ENCODE results near the gene SAXO1. TPM values are rescaled to one million over a fixed set of nuclear protein-coding genes. Genes with fewer than 3 reads are reported as not detected.

The SAXO1 gene
- total RNA-seq, 1 experiment from 2014 or later = not detected

DNA sequence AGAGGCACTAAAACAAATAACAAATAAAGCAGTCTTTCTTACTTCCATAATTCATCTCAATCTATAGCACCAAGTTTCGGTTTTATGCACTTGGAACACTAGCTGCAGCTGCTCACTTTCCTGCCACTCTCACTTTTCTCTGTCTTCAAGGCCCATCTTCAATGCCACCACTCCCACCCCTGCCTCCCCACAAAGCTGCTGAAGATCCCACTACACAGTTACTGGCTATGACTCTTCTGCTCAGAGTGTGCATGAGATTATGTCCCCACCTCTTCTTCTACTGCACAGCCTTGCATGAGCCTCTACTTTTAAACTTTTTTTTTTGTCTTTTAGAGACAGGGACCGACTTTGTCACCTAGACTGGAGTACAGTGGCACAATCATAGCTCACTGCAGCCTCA is 77.4 kb downstream of the SAXO1 start:
- BruUV-seq (replicated peaks) = no TSS peak
- RAD21 ChIA-PET (ENCODE audit: low non-redundant PET in 1 of 2, low total read pairs in 2 of 2, uncharacterized antibody in 2 of 2, unreplicated experiment in 2 of 2) = no interaction called here

DNA sequence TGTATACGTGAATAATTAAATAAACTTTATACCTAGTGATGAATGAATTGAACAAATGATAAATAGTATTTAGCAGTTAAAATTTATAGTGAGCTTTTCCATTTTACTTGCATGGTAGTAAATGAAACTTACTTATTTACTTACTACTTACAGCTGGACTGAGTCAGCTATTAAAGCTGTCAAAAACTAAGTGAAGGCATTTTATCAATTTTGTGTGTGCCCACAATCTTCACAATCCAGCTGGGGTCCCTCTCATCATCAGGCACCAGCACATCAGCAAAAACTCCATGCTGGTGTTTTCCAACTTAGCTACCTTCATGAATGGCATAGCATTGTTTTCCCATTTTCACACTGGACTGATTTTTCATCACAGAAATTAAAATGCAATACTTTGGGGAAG is 81.1 kb downstream of the SAXO1 start:
- intact Hi-C loops (cut with micrococcal nuclease) = loop anchor here (10.0 kb wide), 1 partner anchor 57 kb away; no protein-coding TSS in a partner anchor
- no peak overlapping the region for H3K27ac ChIP-seq (ENCODE audit: low read depth, low read length)
- DNase-seq (ENCODE audit: low read depth, low spot score) = no peak
- H3K9ac ChIP-seq (ENCODE audit: low read length) = no peak overlapping the region
- no peaks in the 10 kb centered on the region for H4K20me1 ChIP-seq (ENCODE audit: insufficient read depth)
- TF ChIP-seq FOSL1 (IDR thresholded peaks at IDR 0.05; ENCODE audit: low read depth) = no peak
- TF ChIP-seq, protein P1, sequence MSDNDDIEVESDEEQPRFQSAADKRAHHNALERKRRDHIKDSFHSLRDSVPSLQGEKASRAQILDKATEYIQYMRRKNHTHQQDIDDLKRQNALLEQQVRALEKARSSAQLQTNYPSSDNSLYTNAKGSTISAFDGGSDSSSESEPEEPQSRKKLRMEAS (IDR thresholded peaks at IDR 0.05) = no peak
- no peak for TF ChIP-seq POLR2AphosphoS5 (IDR thresholded peaks at IDR 0.05; ENCODE audit: low read depth, low read length)
- TF ChIP-seq, protein P2, sequence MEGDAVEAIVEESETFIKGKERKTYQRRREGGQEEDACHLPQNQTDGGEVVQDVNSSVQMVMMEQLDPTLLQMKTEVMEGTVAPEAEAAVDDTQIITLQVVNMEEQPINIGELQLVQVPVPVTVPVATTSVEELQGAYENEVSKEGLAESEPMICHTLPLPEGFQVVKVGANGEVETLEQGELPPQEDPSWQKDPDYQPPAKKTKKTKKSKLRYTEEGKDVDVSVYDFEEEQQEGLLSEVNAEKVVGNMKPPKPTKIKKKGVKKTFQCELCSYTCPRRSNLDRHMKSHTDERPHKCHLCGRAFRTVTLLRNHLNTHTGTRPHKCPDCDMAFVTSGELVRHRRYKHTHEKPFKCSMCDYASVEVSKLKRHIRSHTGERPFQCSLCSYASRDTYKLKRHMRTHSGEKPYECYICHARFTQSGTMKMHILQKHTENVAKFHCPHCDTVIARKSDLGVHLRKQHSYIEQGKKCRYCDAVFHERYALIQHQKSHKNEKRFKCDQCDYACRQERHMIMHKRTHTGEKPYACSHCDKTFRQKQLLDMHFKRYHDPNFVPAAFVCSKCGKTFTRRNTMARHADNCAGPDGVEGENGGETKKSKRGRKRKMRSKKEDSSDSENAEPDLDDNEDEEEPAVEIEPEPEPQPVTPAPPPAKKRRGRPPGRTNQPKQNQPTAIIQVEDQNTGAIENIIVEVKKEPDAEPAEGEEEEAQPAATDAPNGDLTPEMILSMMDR (IDR thresholded peaks at IDR 0.05 in 2 of 3, conservative IDR thresholded peaks at IDR 0.05 in 1 of 3; ENCODE audit: borderline replicate concordance in 1 of 3, insufficient read depth in 1 of 3, low read depth in 2 of 3, low read length in 2 of 3) = no peak
- TF ChIP-seq, protein P3, sequence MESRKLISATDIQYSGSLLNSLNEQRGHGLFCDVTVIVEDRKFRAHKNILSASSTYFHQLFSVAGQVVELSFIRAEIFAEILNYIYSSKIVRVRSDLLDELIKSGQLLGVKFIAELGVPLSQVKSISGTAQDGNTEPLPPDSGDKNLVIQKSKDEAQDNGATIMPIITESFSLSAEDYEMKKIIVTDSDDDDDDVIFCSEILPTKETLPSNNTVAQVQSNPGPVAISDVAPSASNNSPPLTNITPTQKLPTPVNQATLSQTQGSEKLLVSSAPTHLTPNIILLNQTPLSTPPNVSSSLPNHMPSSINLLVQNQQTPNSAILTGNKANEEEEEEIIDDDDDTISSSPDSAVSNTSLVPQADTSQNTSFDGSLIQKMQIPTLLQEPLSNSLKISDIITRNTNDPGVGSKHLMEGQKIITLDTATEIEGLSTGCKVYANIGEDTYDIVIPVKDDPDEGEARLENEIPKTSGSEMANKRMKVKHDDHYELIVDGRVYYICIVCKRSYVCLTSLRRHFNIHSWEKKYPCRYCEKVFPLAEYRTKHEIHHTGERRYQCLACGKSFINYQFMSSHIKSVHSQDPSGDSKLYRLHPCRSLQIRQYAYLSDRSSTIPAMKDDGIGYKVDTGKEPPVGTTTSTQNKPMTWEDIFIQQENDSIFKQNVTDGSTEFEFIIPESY (IDR thresholded peaks at IDR 0.05; ENCODE audit: extremely low read depth, insufficient replicate concordance, low read length) = no peak
- TF ChIP-seq EZH2 (IDR thresholded peaks at IDR 0.05) = no peak
- TF ChIP-seq CBX3 (IDR thresholded peaks at IDR 0.05; ENCODE audit: low read depth) = no peak
- TF ChIP-seq, protein P4, sequence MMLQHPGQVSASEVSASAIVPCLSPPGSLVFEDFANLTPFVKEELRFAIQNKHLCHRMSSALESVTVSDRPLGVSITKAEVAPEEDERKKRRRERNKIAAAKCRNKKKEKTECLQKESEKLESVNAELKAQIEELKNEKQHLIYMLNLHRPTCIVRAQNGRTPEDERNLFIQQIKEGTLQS (IDR thresholded peaks at IDR 0.05) = no peak
- no peak for TF ChIP-seq ZFX (IDR thresholded peaks at IDR 0.05)
- no peak for TF ChIP-seq POLR2A (IDR thresholded peaks at IDR 0.05; ENCODE audit: borderline replicate concordance, extremely low read depth, insufficient read depth, insufficient read length)
- no peaks in the 10 kb centered on the region for H3K79me2 ChIP-seq (ENCODE audit: insufficient read depth, low read length)
- no peaks in the 10 kb centered on the region for H3K9me3 ChIP-seq (ENCODE audit: control insufficient read depth in 1 of 2, insufficient read depth in 1 of 2, low read depth in 1 of 2, low read length in 2 of 2)
- peaks cover 30% of the 10 kb centered on the region; the same call in 1 of the 2 replicates for H3K27me3 ChIP-seq (ENCODE audit: insufficient read depth, low read length)
- CTCF ChIA-PET = no interaction called here
- H3K4me3 ChIP-seq (replicated peaks in 1 of 2; ENCODE audit: low read depth in 1 of 2, low read length in 2 of 2) = no peak overlapping the region
- RAD21 ChIA-PET (ENCODE audit: low non-redundant PET in 1 of 2, low total read pairs in 2 of 2, uncharacterized antibody in 2 of 2, unreplicated experiment in 2 of 2) = no interaction called here
- no peak overlapping the region for H3K4me2 ChIP-seq (ENCODE audit: low read length)
- no peaks in the 10 kb centered on the region for H3K36me3 ChIP-seq (ENCODE audit: control insufficient read depth in 1 of 2, insufficient read depth in 2 of 2, low read length in 2 of 2)
- POLR2A ChIA-PET = no interaction called here
- no peaks in the 10 kb centered on the region for H3K4me1 ChIP-seq (ENCODE audit: control insufficient read depth in 1 of 2, insufficient read depth in 2 of 2, low read length in 2 of 2)
- BruUV-seq (replicated peaks) = no TSS peak
- H3K9me2 ChIP-seq (ENCODE audit: insufficient read depth) = no peaks in the 10 kb centered on the region
- no peak overlapping the region for H2AFZ ChIP-seq (ENCODE audit: low read depth, low read length, poor library complexity, severe bottlenecking)
- no peak for ATAC-seq

More for the DNA sequence above, 77.4 kb downstream of the SAXO1 start:
- Histone ChIP-seq H3K36me3 (ENCODE audit: control insufficient read depth in 1 of 2, insufficient read depth in 2 of 2, low read length in 2 of 2) (no peaks in the 10 kb centered on the region), H3K9me3 (ENCODE audit: control insufficient read depth in 1 of 2, insufficient read depth in 1 of 2, low read depth in 1 of 2, low read length in 2 of 2) (no peaks in the 10 kb centered on the region), H2AFZ (ENCODE audit: low read depth, low read length, poor library complexity, severe bottlenecking) (no peak overlapping the region), H3K9ac (ENCODE audit: low read length) (no peak overlapping the region), H3K4me2 (ENCODE audit: low read length) (no peak overlapping the region), H3K4me3 (replicated peaks in 1 of 2; ENCODE audit: low read depth in 1 of 2, low read length in 2 of 2) (no peak overlapping the region), H3K4me1 (ENCODE audit: control insufficient read depth in 1 of 2, insufficient read depth in 2 of 2, low read length in 2 of 2) (no peaks in the 10 kb centered on the region), H3K9me2 (ENCODE audit: insufficient read depth) (no peaks in the 10 kb centered on the region), H3K27ac (ENCODE audit: low read depth, low read length) (no peak overlapping the region), H4K20me1 (ENCODE audit: insufficient read depth) (no peaks in the 10 kb centered on the region), H3K27me3 (ENCODE audit: insufficient read depth, low read length) (peaks cover 36% of the 10 kb centered on the region), H3K79me2 (ENCODE audit: insufficient read depth, low read length) (no peaks in the 10 kb centered on the region)
- no peak for TF ChIP-seq FOSL1 (IDR thresholded peaks at IDR 0.05; ENCODE audit: low read depth)
- DNase-seq (ENCODE audit: low read depth, low spot score) (no peak), ATAC-seq (no peak)
- ChIA-PET CTCF (no interaction called here), POLR2A (no interaction called here)
- intact Hi-C loops (cut with micrococcal nuclease) = loop anchor here (10.0 kb wide), 1 partner anchor 61 kb away; no protein-coding TSS in a partner anchor

Measured in HCT116 (cell line).